ENCODE measurements around the gene CSTF1. TPM values are rescaled to one million over a fixed set of nuclear protein-coding genes. Genes with fewer than 3 reads are reported as not detected.

Gene CSTF1
- total RNA-seq (10 to 100 TPM; 24.4 to 45.0 (median 32.9) TPM), polyA plus RNA-seq (10 to 100 TPM in 2 of 3 donors, 1 to 10 TPM in 1; 9.8 to 13.8 (median 10.9) TPM)
- long read RNA-seq, donor 1, full-length matches to known transcripts = 1 of 1 reads
- long read RNA-seq, donor 1, partial matches to known transcripts = 0 of 1 reads
- long read RNA-seq, donor 1, other reads (novel, unspliced or antisense) = 0 of 1 reads
- long read RNA-seq, donor 2, full-length matches to known transcripts = 4 of 4 reads
- long read RNA-seq, donor 2, partial matches to known transcripts = 0 of 4 reads
- long read RNA-seq, donor 2, other reads (novel, unspliced or antisense) = 0 of 4 reads

DNA sequence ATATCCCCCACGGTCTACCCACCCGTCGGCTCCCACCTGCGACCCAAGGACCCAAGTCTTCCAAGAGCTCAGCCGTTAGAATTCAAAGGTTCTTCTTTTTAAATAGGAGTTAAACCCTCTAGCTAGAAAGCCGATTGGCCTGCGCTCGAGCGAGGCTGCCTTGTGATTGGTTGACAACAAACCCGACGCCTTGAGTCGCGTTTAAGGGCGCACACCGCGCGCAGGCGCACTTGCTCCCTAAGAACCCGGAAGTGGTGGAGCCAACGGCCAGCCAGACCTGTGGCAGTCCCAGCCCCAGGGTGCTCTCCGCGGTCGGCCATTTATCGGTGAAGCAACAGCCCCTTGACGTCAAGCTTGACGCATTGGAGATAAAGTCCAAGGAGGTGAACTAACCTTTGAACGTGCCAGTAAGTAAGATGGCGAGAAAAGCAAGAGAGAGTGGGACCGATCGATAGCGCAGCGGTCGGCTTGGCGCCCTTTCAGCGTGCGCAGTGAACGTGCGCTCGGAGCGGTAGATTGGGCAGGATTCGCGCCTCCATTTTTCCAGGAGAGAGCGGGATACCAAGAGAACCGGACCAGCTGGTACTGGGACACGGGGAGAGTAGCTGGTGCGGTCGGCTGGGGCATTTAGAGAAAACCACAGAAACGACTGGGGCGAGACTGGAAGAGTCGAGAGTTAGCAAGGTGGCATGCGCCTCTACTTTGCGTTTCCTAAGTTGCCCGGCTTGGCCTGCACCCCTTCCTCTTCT is at the start of gene CSTF1, which contains the start of gene AURKA:
Gene CSTF1 (plus strand): TSS at position 514 of the 749 bp plus-strand sequence. CDS start 2,908 bp downstream, outside the sequence.
Gene AURKA (minus strand): TSS at position 84 of the 749 bp plus-strand sequence. CDS start 4,018 bp downstream, outside the sequence.
- intact Hi-C loops (cut with DNase I; ENCODE audit: low total_unique reads) = no loop called here
- Histone ChIP-seq H3K27me3 (replicated peaks in 1 of 7) (no peaks in the 10 kb centered on the region), H3K9me3 (no peaks in the 10 kb centered on the region), H3K36me3 (peaks cover 0 to 44% (median 22%) of the 10 kb centered on the region in 6 donors), H3K4me3 (peak within 1 kb of the TSS; percentile 75 to 92 (median 82)), H3K4me1 (peaks cover 22 to 45% (median 31%) of the 10 kb centered on the region in 6 donors), H3K27ac (peak within 1 kb of the TSS; percentile 83 to 95 (median 93))
- WGBS, 5 donors = 0 to 1% (median 0%) methylated on average over 53 of the region's 53 CpGs
- TF ChIP-seq POLR2AphosphoS5 (IDR thresholded peaks at IDR 0.05) (peak; percentile 92 to 94 (median 94)), POLR2A (IDR thresholded peaks at IDR 0.05) (peak in 1 of 3 donors; percentile 40)
- TF ChIP-seq, protein P1, sequence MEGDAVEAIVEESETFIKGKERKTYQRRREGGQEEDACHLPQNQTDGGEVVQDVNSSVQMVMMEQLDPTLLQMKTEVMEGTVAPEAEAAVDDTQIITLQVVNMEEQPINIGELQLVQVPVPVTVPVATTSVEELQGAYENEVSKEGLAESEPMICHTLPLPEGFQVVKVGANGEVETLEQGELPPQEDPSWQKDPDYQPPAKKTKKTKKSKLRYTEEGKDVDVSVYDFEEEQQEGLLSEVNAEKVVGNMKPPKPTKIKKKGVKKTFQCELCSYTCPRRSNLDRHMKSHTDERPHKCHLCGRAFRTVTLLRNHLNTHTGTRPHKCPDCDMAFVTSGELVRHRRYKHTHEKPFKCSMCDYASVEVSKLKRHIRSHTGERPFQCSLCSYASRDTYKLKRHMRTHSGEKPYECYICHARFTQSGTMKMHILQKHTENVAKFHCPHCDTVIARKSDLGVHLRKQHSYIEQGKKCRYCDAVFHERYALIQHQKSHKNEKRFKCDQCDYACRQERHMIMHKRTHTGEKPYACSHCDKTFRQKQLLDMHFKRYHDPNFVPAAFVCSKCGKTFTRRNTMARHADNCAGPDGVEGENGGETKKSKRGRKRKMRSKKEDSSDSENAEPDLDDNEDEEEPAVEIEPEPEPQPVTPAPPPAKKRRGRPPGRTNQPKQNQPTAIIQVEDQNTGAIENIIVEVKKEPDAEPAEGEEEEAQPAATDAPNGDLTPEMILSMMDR (IDR thresholded peaks at IDR 0.05 in 8 of 11, conservative IDR thresholded peaks at IDR 0.05 in 3 of 11) = peak in 1 of 11 experiments; percentile 22
- DNase-seq = peak; percentile 100

DNA sequence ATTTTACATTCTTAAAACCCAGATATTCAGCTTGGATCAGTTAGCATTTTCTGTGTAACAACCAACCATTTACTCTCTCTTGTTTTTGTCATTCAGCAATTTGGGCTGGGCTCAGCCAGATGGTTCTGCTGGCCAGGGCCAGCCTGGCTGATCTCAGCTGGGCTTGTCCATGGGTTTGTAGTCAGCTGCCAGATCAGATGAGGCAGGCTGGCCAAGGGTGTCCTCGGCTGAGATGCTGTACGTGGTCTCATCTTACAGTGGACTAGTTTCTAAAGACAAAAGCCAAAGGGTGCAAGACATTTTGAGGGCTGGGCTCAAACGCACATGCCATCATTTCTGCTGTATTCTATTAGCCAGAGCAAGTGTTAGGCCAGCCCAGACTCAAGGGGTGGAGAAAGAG is 49.7 kb upstream of the CSTF1 start:
- no peak for DNase-seq
- H3K27ac ChIP-seq = no peak overlapping the region
- peaks cover 0 to 84% (median 28%) of the 10 kb centered on the region in 7 donors for H3K27me3 ChIP-seq (replicated peaks in 1 of 7)
- 85 to 90% (median 88%) methylated on average over 3 of the region's 3 CpGs for WGBS, 5 donors
- H3K9me3 ChIP-seq = no peaks in the 10 kb centered on the region
- H3K4me3 ChIP-seq = no peak overlapping the region
- no peaks in the 10 kb centered on the region for H3K36me3 ChIP-seq
- H3K4me1 ChIP-seq = peaks cover 0 to 10% (median 7%) of the 10 kb centered on the region in 6 donors
- TF ChIP-seq, protein P1 (IDR thresholded peaks at IDR 0.05 in 8 of 11, conservative IDR thresholded peaks at IDR 0.05 in 3 of 11) = no peak
- no peak for TF ChIP-seq POLR2A (IDR thresholded peaks at IDR 0.05)
- no peak for TF ChIP-seq POLR2AphosphoS5 (IDR thresholded peaks at IDR 0.05)
- intact Hi-C loops (cut with DNase I; ENCODE audit: low total_unique reads) = no loop called here

DNA sequence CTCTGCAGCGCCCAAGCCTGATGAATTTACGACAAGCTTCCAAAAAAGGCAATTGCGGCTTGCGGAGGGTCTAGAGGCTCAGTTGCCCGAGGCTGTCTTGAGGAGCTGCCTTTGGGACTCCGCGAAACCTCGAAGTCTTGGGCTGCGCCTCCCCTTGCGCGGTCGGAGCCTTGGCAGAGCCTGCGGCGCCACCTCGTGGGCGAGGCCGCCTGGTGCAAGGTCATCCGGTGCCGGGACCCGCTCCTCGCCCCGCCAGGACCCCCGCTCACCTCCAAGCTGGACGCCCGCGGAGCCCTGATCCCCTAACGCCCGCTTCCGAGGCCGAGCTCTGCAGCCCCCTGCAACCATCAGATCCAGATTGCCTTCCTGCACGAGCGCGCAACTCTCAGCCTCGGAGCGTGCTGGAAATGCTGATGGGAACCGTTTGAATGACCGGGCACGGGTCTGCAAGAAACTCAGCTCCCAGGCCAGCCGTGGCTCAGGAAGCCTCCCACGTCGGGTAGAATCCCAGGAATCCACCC is 48.5 kb upstream of the CSTF1 start:
- Histone ChIP-seq H3K27me3 (replicated peaks in 1 of 7) (peaks cover 0 to 83% (median 34%) of the 10 kb centered on the region in 7 donors), H3K4me3 (peak overlapping the region in 1 of 8 donors; percentile 27), H3K4me1 (peaks cover 0 to 10% (median 7%) of the 10 kb centered on the region in 6 donors), H3K27ac (no peak overlapping the region), H3K9me3 (no peaks in the 10 kb centered on the region), H3K36me3 (no peaks in the 10 kb centered on the region)
- no peak for TF ChIP-seq POLR2A (IDR thresholded peaks at IDR 0.05)
- TF ChIP-seq, protein P1 (IDR thresholded peaks at IDR 0.05 in 8 of 11, conservative IDR thresholded peaks at IDR 0.05 in 3 of 11) = peak in 7 of 11 experiments; percentile 13 to 56 (median 48)
- 4 to 6% (median 6%) methylated on average over 25 to 41 of the region's 41 CpGs for WGBS, 5 donors
- peak; percentile 79 for DNase-seq
- intact Hi-C loops (cut with DNase I; ENCODE audit: low total_unique reads) = no loop called here
